Glomerular visceral epithelial cell (primary cell): ENCODE results near the gene LNX1.

Source experiments
- DNase-seq: peaks from one replicate; pipeline ENCODE4 v3.0.0-alpha.2; 2016; ENCODE audit errors: extremely low spot score

Gene LNX1

DNA sequence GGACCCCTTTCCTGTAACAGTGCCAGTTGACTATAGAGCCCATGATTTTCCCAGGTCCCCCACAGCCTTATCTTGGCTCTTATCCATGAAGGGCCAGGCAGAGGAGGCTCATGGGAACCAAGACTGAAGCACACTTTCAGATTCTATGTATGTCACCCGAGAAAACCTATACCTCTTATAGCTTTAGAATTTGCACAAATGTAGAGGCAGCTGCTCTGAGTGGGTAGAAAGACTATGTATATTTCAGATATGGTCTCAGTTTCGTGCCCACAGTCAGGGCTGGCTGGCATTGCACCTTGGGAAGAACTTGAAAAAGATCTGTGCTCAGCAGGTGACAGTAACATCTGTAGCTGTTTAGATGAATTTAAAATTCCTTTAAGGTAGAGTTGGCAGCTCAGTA is 8.3 kb upstream of the LNX1 start:
- DNase-seq, result no peak

DNA sequence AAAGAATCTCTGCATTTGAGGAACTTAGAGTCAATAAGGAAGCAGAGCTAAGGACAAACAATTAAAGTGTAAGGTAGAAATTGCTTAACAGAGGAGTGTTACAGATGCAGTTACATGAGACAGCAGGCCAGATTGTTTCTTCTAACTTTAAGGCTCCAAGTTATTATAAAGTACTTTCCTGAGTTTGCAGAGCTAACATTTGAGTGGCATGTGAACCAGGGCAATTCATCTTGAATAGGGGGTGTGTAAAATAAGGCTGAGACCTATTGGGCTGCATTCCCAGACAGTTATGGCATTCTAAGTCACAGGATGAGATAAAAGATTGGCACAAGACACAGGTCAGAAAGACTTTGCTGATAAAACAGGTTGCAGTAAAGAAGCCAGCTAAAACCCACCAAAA is 7.6 kb upstream of the LNX1 start:
- no peak for DNase-seq

- no peak for DNase-seq
Observed at GRCh38 chr4:53598483-53598882, 7.2 kb upstream of the LNX1 start.

DNA sequence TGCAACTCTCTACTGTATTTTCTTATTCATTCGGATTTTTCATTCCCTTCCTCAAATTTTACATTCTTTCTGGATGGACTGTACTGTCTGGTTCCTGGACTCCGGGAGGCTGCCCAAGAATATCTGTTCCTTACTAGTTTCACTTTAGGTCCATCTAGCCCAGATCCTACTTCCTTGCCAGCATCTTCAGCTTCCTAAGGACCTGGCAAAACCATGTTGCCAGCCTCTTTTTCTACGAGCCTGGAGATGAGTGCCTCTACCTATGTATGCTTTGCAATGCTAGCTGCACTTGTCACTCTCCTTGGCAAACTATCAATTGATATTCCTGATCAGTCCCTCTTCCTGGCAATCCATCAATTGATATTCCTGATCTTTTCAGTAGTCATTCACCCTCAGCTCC is 5.6 kb upstream of the LNX1 start:
- DNase-seq, result no peak

DNA sequence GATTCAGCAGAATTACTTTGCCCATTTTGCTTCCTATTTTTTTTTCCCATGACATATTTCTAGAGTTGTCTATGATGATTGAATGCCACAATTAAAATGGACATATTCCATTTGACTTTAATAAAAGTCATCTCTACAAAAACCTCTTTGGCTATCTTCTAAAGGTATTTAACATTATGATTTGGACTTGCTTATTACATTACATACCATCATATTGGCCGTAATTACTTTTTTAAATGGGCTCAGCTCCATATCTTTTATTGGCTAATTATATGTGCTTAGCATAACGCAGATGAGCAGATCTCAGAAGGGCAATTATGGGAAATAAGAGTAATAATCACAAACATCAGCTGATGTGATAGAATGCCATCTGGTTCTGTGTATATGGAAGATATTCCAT is 4.5 kb upstream of the LNX1 start:
- DNase-seq, result no peak

GRCh38 chr4:53595204-53595603 is 3.9 kb upstream of the LNX1 start:
- DNase-seq, result no peak

GRCh38 chr4:53593765-53594164 is 2.5 kb upstream of the LNX1 start:
- DNase-seq, result no peak

DNA sequence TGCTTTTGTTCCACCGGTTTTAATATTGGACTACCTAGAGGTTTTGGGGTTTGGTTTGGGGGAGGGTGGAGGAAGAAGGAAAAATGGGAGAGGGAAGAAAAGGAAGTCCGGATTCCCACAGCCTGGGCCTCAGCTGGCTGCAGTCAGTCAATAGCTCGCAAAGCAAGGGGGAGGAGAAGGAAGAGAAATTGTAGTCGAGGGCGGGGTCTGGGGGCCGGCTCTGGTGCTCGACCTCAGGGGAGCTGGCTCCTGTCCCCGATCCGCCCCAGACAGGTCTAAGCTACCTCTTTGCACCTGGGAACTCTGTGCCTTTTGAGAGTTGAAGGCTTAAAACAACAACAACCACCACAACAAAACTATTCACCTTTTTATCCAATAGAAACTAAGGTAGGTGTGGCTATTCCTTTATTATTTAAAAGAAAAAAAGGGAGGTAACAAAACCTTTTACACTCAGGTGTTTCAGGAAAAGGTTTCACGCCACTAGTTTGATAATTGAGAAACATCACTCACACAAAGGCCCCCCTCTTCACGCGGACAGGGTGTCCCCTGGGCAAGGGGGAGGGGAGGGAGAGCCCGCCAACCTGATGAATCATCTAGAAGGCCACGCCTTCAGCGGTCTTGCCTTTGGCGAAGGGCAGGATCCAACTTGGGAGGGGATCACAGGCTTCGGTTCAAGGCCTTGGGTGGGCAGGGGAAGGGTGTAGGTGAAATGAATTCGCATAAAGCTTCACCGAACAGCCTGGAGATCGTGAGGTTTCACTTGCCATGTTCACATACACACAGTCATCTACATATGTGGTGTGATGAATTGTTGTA is 1.6 kb upstream of the LNX1 start:
- peak; percentile 11 for DNase-seq

GRCh38 chr4:53592122-53592521 is 836 bp upstream of the LNX1 start:
- DNase-seq, result no peak

GRCh38 chr4:53590187-53590586 is 1.1 kb downstream of the LNX1 start:
- DNase-seq, result no peak

DNA sequence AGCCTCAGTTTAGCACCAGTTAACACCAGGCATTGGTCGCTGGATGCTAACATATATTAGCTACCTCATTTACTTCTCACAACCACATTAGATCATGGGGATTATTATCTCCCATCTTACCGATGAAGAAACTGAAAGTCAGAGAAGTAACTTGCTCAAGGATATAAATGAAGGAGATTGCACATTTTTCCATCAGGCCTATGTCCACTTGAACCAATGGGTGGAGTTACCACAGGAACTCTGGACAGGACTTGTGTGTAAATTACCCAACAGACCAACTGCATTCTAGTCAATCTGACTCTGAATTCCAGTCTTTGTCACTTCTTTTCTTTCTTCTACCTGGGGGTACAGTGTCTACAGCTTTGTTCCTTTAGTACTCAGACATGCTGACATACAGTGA is 1.8 kb downstream of the LNX1 start:
- DNase-seq, result no peak

DNA sequence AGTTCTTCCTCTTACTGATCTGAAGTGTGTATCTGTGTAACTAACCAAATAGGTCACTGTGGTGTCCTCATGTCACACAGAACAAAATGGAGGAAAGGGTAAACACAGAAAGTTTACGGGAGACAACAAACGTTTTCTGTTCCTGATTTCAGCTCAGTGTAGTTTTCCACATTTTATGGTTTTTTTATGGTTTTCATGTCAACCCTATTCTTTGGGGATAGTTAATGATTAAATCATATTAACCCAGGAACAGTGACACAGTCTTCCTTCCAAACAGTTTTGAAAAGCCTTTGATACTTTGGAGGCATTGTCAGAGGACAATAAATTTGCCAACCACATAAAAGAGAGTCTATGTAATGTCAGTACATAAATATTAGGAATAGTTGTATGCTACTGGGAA is 4.2 kb downstream of the LNX1 start:
- DNase-seq, result no peak

GRCh38 chr4:53586121-53586816 is 5.0 kb downstream of the LNX1 start:
- DNase-seq, result no peak

DNA sequence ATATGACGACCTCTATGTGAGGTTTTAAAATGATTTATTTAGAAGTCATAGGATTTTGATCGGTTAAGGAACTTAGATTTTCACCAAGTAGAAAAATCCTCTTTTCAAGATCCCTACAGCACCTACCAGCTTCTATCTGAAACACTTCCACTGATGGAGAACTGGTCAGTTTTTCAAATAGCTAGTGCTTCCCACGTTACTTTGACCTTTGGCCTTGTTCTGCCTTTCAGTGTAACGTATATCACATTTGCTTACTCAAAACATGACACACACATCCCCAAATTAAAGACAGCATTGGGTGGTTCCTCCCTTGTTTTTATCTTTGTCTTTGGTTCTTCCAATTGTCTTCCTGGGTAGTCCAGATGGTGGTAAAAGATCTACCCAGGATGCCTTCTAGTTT is 6.6 kb downstream of the LNX1 start:
- no peak for DNase-seq

GRCh38 chr4:53583513-53583912 is 7.8 kb downstream of the LNX1 start:
- no peak for DNase-seq

GRCh38 chr4:53582194-53582593 is 9.1 kb downstream of the LNX1 start:
- DNase-seq, result no peak

DNA sequence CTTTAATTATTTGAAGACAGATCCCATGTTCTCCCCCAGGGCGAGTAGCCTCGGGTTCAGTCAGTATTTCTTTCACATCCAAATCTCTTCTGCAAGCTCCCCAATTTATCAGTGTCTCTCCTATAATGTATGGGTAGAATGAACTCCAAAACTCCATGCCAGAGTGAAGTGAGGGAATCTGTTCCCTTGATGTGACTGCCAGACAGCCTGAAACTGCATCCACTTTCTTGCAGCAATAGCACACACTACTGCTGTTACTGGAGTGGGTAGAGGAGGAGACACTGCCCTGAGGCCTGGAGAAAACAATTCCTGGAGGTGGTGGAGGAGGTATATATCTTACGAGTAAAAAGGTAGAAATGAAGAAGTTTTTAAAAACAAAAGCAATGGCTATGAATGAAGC is 11.0 kb downstream of the LNX1 start:
- DNase-seq, result no peak

- no peak for DNase-seq
Observed at GRCh38 chr4:53579826-53580225, 11.5 kb downstream of the LNX1 start.

- no peak for DNase-seq
Observed at GRCh38 chr4:53576676-53577372, 14.5 kb downstream of the LNX1 start.

DNA sequence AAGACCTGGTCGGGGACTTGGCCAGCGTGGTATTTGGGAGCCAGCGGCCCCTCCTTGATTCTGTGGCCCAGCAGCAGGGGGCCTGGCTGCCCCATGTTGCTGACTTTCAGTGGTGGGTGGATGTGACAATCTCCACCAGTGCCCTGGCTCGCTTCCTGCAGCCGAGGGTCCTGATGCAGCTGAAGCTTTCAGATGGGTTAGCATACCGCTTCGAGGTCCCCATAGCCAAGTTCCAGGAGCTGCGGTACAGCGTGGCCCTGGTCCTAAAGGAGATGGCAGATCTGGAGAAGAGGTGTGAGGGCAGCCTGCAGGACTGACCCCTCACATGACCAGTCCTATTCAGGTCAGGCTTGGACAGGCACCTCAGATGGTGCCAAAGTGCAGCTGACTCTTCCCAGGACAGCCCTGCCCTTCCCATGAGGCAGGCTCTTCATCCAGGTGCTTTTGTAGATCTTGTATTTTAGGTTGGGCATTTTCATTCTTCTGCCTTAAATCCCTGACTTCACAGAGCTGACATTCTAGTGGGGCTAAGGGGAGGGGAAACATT is 15.1 kb downstream of the LNX1 start:
- no peak for DNase-seq

DNA sequence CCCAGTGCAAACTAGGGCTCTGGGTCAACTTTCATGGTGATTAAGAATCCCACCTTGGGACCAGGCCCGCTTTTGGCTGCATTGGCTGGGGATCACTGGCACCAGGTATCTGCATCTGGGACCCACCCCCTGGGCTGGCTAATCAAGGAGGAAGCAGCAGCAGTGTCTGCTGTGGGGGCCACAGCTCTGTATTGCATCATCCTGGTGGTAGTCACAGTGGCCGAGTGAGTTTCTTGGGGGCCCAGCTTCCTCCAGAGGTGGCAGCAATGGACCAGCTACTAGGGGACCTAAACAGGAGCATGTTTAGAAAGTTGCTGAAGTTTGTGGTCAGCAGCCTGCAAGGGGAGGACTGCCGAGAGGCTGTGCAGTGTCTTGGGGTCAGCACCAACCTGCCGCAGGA is 15.7 kb downstream of the LNX1 start:
- DNase-seq, result no peak

DNA sequence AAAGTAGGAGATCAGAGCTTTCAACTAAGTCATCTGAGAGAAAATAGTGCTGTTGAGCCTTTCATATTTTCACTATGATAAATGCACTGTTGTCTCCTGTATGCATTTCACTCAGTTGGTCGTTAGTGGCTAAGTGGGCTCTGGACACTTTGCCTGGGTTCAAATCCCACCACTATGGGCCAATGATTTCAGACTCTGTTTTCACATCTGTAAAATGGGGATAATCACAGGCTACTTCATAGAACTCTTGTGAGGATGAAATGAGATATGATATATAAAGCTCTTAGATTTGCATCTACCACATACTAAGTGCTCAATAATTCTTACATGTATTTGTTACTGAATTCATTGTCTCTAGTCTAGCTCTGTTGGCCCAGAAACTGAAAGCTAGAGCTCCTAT is 16.8 kb downstream of the LNX1 start:
- no peak for DNase-seq

DNA sequence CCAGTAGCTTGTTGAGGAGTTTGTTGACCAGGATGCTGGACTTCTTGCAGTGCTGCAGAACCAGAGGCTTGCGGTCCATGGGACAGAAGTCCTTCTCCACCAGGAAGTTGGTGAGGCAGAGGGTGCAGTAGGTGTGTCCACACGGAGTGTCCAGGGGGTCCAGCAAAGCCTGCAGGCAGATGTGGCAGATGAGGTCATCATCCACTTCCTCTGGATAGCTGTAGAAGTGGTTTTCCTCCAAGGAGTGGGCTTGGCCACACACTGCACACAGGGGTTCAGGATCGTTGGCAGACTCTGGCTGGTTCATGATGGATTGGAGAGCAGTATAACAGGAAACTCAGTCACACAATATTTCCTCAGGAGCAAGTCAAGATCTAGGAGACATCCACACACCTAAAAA is 17.6 kb downstream of the LNX1 start:
- DNase-seq, result peak; percentile 37
